ENCODE data around the gene HK2.
"Not testable (repeated sequence)": the region's sequence is repeated elsewhere in the genome, so short reads cannot be mapped to it uniquely, and the experiment has no call there.

HK2 gene

DNA sequence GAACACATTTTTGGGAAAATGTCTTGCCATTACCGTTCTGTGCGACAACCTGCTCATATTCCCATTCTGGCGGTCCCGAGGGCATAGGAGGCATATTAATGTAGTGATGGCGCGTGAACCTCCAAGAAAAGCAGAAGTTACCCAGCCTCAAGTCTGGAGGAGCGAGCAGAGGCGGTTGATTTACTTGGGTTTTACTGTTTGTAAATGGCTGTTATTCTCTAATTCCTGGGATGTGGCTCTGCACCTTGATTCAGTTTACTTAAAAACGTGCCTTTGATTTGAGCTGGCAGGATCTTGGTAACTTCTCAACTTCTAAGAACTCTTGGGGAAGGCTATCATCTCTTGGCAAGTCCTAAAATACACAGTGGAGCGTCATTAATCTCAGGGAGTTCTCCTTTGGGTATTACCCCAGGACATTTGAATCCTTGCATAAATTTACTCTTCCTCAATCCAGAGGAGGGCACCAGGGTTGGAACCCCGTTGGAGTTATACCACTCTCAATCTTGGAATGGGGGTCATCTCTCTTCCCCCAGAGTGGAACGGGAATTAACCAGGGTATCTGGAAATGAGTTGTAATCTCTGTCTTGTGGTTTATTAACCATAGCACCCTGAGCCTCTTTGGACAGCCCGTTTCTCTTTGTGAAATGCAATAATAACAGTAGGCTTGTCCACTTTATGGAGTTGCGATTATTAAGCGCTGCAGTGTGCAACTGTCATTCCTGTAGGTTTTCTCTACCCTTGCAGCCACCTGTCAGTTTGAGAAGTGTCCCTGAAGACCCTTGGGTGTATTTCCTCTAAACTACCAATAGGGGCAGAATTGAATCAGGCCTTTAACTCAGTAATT is 2.1 kb downstream of the HK2 start:
- peak; percentile 13 for DNase-seq

- DNase-seq, result no peak
Measured at GRCh38 chr2:74836675-74837401, 2.9 kb downstream of the HK2 start.

DNA sequence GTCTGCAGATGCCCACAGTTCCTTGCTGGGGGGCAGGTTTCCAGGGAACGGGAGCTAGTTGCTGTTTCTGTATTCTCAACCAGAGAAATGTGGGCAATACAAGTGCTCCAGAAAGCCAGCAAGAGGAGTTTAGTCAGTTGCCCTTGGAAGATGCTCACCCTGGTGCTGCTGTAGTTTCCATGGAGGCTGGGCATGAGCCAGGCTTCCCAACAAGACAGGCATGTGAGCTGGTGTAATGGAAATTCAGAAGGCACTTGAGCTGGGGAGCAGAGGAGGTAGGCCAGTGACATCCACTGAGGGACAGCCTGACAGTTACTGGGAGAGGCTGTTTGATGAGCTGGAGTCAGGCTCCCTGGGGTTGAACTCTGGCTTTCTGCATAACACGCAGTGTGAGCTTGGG is 7.7 kb downstream of the HK2 start:
- no peak for DNase-seq

GRCh38 chr2:74843433-74843832 is 9.5 kb downstream of the HK2 start:
- no peak for DNase-seq

- peak; percentile 59 for DNase-seq
Measured at GRCh38 chr2:74843899-74844298, 10.0 kb downstream of the HK2 start.

DNA sequence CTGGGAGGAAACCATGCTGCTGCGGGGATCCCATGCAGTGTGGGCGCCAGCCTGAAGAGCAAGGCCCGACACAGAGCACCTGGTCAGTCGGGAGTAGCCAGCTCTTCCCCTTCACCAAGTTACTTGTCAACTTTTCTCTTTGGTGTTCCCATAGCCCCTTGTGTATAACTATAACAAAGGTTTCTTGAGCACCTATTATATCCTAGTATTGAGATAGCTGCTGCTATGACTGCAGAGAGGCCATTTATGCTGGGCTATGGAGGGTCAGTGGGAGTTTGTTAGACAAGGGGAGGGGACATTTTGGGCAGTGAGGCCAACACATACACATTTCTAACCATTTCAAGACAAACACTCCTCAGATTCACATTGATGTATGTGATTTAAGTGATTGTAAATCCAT is 10.8 kb downstream of the HK2 start:
- no peak for DNase-seq

DNA sequence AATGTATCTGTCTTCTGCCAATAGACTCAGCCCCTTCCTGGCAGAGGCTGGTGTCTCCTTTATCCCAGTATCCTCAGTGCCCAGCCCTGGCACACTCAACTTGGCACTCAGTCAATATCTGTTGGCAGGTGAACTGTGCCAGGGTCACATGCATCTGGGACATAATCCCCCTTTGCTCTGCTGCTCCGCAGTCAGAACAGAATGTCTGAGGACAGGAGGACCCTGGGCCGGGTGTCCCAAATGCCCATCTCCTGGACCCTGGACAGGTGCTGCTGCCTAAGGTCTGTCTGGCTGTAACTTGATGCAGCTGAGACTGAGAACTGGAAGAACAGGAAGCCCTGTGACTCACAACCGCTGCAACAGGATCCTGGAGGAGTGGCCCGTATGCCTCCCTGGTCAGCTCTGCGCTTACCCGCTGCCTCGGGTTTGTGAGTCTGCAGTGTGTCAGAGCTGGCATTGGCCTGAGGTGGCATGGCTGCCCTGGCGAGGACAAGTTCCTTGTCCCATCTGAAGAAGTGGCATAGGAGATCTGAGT is 11.4 kb downstream of the HK2 start:
- peak; percentile 72 for DNase-seq

- no peak for DNase-seq
Measured at GRCh38 chr2:74845991-74846390, 12.1 kb downstream of the HK2 start.

- no peak for DNase-seq
Measured at GRCh38 chr2:74846481-74846880, 12.6 kb downstream of the HK2 start.

DNA sequence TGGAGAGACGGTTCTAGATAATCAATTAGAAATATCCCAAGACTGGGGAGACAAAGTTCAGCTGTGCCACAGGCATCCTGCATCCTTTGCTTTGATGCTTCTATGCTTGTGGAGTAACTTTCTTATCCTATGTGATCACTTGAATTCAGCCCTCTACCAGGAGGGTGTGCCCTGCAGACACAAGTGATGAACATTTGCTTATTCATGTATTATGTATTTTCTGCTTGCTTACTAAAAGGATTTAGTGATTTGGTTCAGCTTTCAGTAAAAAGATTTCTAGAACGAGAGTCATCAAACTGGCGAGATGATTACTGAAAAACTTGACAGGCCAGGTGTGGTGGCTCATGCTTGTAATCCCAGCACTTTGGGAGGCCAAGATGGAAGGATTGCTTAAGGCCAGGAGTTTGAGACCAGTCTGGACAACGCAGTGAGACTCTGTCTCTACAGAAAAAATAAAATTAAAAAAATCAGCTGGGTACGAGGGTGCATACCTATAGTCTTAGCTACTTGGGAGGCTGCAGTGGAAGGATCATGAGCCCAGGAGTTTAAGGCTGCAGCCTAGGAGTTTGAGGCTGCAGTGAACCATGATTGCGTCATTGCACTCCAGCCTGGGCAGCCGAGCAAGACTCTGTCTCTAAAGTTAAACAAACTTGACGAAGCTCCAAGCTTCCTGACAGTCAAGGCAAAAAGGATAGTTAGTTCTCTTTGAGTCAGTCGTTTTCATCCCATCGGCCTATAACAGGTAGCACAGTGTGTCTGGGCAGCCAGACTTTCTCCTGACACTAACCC is 13.3 kb downstream of the HK2 start:
- DNase-seq, result no peak

DNA sequence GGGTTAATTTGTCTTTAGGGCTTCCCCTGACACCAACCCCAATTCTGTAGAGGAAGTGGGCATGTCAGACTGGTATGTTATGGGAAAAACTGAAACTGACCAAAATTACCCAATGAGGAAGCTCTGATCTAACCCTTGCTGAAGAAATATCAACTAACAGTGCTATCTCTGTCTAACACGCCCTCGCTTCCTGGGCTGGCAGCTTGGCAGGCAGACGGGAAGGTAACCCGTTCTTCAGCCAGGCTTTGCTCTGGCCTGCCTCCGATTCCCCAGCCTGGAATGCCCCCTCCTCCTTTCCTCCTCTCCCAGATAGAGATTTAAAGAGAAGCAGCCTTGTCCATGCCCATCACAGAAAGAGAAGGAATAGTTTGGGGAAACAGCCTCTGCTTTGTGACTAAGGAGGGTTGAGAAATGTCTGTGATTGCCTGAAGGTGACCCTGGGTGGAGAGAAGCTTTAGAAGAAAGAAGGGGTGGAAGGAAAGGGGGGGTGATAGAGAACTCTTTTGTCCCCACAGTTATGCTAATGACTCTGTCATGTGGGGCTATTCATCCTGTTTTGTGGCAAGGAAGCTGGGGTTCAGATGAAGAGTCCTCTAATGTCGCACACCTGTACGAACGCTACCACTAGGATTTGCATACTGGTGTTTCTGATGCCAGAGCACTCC is 15.4 kb downstream of the HK2 start:
- peak; percentile 64 for DNase-seq

GRCh38 chr2:74850496-74851190 is 16.7 kb downstream of the HK2 start:
- DNase-seq, result no peak

DNA sequence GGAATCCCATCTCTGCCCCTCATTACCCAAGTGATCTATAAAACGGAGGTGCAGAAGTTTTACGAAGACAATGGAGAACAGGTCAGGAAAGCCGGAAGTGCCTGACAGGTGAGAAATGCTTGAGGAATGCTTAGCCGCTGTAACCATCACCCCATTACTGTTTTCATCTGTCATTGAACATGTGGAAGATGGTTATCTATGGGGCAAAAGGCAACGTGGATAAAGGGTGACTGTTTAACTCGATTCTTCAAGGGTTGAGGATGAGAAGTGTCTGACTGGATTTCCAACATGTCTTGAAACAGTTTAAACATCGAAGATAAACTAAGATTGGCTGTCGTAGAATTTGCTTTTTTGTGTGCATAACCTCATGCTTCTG is 17.3 kb downstream of the HK2 start:
- no peak for DNase-seq

DNA sequence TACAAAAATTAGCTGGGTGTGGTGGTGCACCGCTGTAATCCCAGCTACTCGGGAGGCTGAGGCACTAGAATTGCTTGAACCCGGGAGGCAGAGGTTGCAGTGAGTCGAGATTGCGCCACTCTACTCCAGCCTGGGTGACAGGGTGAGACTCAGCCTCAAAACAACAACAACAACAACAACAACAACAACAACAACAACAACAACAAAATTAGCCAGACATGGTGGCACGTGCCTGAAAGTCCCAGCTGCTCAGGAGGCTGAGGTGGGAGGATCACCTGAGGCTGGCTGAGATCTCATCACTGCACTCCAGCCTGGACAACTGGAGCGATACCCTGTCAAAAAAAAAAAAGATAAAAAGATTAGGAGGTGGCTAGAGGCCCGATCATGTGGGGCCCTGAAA is 19.4 kb downstream of the HK2 start:
- DNase-seq, result not testable (repeated sequence)

GRCh38 chr2:74854401-74854800 is 20.5 kb downstream of the HK2 start:
- no peak for DNase-seq

GRCh38 chr2:74855114-74855707 is 21.3 kb downstream of the HK2 start:
- DNase-seq, result not testable (repeated sequence)

GRCh38 chr2:74856004-74856578 is 22.2 kb downstream of the HK2 start:
- no peak for DNase-seq

- DNase-seq, result no peak
Measured at GRCh38 chr2:74856599-74856998, 22.7 kb downstream of the HK2 start.

GRCh38 chr2:74857215-74857614 is 23.3 kb downstream of the HK2 start:
- DNase-seq, result no peak

DNA sequence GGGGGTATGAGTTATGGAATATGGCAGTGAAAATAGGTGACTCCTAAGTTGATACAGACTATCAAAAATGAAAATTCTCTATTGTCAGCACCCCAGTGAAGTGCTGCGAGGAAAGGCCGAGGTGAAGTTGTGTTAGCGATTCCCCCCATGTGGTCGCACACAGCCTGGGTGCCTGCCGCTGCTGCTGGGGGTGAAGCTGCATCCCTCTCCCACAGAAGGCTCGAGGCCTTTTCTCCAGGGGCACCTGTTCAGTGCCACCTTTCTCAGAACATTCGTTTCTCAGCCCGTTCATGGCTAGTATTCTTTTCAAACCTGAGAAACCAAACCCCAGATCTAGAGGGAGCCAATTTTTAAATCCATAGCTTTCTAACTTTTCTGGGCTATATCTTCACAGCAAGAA is 23.8 kb downstream of the HK2 start:
- DNase-seq, result no peak

- DNase-seq, result no peak
Measured at GRCh38 chr2:74858281-74858680, 24.4 kb downstream of the HK2 start.

All from CD4-positive, alpha-beta T cell treated with Interleukin-6 for 4 hours (primary cell).